ENCODE results near the gene C1QA. TPM values are rescaled to one million over a fixed set of nuclear protein-coding genes. Genes with fewer than 3 reads are reported as not detected.

The C1QA gene
- total and polyA plus RNA-seq, 10 of the 15 experiments (the other 5 are each of a cell fraction or from before 2014, with no cell fraction given): 0.59 TPM; not detected in 9

DNA sequence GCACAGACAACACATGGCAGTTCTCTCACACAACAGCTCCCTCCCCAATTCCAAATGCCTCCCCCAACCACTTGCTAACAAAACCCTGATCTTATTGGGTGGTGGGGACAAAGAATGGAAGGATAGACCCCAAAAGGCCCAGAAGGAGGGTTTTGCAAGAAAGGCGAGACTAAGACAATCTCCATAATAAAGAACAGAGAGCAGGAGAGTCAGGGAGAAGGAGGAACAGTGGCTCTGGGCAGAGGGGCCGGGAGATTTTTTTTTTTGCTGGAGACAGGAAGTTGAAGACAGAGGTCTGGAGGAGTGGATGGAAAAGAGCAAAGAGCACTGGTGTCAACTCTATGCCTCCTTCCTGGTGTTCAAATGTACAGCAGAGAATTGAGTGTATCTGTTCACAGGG lies 6.5 kb upstream of the C1QA start:
- peaks cover 0 to 2% of the 10 kb centered on the region in 2 experiments; a peak in 2 of 4 replicates for H3K27me3 ChIP-seq (replicated peaks in 1 of 2; ENCODE audit: control insufficient read depth in 2 of 2, insufficient read depth in 2 of 2, low read length in 1 of 2)
- no peak for ATAC-seq
- H3K79me2 ChIP-seq (ENCODE audit: control insufficient read depth, insufficient read depth, low read length): no peaks in the 10 kb centered on the region
- no peak overlapping the region for H3K27ac ChIP-seq (ENCODE audit: control insufficient read depth, insufficient read depth)
- H2AFZ ChIP-seq (ENCODE audit: control insufficient read depth, low read depth, low read length): no peak overlapping the region
- ChIA-PET CTCF (no interaction called here), POLR2A (no interaction called here), RAD21 (ENCODE audit: unreplicated experiment) (no interaction called here), SMC1A (ENCODE audit: uncharacterized antibody, unreplicated experiment) (interaction anchor here (0.7 kb wide), 1 partner anchor 239 kb away, joined by 3 read pairs; no protein-coding TSS in a partner anchor)
- no peak for FAIRE-seq
- TF ChIP-seq SP1 (IDR thresholded peaks at IDR 0.05; ENCODE audit: low read depth, low read length) (no peak), BACH1 (IDR thresholded peaks at IDR 0.05; ENCODE audit: borderline replicate concordance) (no peak), CEBPB (IDR thresholded peaks at IDR 0.05; ENCODE audit: borderline replicate concordance in 1 of 2, low read depth in 2 of 2, low read length in 2 of 2) (no peak), FOS (IDR thresholded peaks at IDR 0.05; ENCODE audit: borderline replicate concordance, extremely low read depth, insufficient read length) (no peak), ZNF24 (IDR thresholded peaks at IDR 0.05) (no peak), FOXM1 (IDR thresholded peaks at IDR 0.05; ENCODE audit: low read depth, low read length) (no peak), PML (IDR thresholded peaks at IDR 0.05; ENCODE audit: low read length) (no peak), GATAD2B (conservative IDR thresholded peaks at IDR 0.05; ENCODE audit: low read depth) (no peak), CBX3 (IDR thresholded peaks at IDR 0.05; ENCODE audit: borderline replicate concordance, low read depth) (no peak)
- TF ChIP-seq, protein P1, sequence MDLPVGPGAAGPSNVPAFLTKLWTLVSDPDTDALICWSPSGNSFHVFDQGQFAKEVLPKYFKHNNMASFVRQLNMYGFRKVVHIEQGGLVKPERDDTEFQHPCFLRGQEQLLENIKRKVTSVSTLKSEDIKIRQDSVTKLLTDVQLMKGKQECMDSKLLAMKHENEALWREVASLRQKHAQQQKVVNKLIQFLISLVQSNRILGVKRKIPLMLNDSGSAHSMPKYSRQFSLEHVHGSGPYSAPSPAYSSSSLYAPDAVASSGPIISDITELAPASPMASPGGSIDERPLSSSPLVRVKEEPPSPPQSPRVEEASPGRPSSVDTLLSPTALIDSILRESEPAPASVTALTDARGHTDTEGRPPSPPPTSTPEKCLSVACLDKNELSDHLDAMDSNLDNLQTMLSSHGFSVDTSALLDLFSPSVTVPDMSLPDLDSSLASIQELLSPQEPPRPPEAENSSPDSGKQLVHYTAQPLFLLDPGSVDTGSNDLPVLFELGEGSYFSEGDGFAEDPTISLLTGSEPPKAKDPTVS (IDR thresholded peaks at IDR 0.05; ENCODE audit: low read depth, low read length): no peak
- TF ChIP-seq, protein P2, sequence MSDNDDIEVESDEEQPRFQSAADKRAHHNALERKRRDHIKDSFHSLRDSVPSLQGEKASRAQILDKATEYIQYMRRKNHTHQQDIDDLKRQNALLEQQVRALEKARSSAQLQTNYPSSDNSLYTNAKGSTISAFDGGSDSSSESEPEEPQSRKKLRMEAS (IDR thresholded peaks at IDR 0.05; ENCODE audit: low read depth, low read length): no peak
- TF ChIP-seq, protein P3, sequence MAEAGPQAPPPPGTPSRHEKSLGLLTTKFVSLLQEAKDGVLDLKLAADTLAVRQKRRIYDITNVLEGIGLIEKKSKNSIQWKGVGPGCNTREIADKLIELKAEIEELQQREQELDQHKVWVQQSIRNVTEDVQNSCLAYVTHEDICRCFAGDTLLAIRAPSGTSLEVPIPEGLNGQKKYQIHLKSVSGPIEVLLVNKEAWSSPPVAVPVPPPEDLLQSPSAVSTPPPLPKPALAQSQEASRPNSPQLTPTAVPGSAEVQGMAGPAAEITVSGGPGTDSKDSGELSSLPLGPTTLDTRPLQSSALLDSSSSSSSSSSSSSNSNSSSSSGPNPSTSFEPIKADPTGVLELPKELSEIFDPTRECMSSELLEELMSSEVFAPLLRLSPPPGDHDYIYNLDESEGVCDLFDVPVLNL (IDR thresholded peaks at IDR 0.05; ENCODE audit: low read depth, low read length): no peak
- TF ChIP-seq, protein P4, sequence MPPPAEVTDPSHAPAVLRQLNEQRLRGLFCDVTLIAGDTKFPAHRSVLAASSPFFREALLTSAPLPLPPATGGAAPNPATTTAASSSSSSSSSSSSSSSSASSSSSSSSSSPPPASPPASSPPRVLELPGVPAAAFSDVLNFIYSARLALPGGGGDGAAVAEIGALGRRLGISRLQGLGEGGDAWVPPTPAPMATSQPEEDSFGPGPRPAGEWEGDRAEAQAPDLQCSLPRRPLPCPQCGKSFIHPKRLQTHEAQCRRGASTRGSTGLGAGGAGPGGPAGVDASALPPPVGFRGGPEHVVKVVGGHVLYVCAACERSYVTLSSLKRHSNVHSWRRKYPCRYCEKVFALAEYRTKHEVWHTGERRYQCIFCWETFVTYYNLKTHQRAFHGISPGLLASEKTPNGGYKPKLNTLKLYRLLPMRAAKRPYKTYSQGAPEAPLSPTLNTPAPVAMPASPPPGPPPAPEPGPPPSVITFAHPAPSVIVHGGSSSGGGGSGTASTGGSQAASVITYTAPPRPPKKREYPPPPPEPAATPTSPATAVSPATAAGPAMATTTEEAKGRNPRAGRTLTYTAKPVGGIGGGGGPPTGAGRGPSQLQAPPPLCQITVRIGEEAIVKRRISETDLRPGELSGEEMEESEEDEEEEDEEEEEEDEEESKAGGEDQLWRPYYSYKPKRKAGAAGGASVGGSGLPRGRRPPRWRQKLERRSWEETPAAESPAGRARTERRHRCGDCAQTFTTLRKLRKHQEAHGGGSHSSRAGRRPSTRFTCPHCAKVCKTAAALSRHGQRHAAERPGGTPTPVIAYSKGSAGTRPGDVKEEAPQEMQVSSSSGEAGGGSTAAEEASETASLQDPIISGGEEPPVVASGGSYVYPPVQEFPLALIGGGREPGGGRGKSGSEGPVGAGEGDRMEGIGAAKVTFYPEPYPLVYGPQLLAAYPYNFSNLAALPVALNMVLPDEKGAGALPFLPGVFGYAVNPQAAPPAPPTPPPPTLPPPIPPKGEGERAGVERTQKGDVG (CRISPR knock-in tag; IDR thresholded peaks at IDR 0.05): no peak
- no peak overlapping the region for H3K9ac ChIP-seq (ENCODE audit: control insufficient read depth, insufficient read depth, low read length)
- H3K9me3 ChIP-seq (replicated peaks; ENCODE audit: control insufficient read depth, insufficient read depth, low read length): no peaks in the 10 kb centered on the region
- no peaks in the 10 kb centered on the region for H3K4me1 ChIP-seq (ENCODE audit: control insufficient read depth, insufficient read depth, low read length)
- in situ Hi-C loops (cut with MboI): no loop called here
- H3K36me3 ChIP-seq (ENCODE audit: control insufficient read depth in 2 of 2, insufficient read depth in 2 of 2, low read length in 1 of 2): no peaks in the 10 kb centered on the region
- no TSS peak for BruUV-seq (replicated peaks)
- intact Hi-C loops (cut with micrococcal nuclease; ENCODE audit: unreplicated experiment): no loop called here
- no peak overlapping the region for H3K4me2 ChIP-seq (ENCODE audit: control insufficient read depth, insufficient read depth)
- no peak for DNase-seq (ENCODE audit: low read depth, low spot score)
- H3K4me3 ChIP-seq: no peak overlapping the region
- no peaks in the 10 kb centered on the region for H4K20me1 ChIP-seq (ENCODE audit: control insufficient read depth, insufficient read depth)
- WGBS (ENCODE audit: insufficient coverage, insufficient replicate concordance, low lambda C conversion rate, missing lambda C conversion rate): 6% methylated on average over 2 of the region's 2 CpGs
